Vagina (tissue), 2 donors: ENCODE results near the gene DSTYK.

Experiments
- CTCF ChIP-seq, 3 experiments: fragments of 450-650 bp in 2 of 3; fragments of 200-600 bp in 1 of 3; sonication (generic) in 1 of 3; IDR thresholded peaks; one replicate each; pipeline ENCODE4 v1.5.1; 2017 to 2019; ENCODE audit warnings: antibody characterized with exemption in 3 of 3, mild to moderate bottlenecking in 2 of 3, moderate library complexity in 2 of 3
- POLR2A ChIP-seq, 2 donors: fragments of 450-650 bp; IDR thresholded peaks; one replicate each; pipeline ENCODE4 v1.6.1; 2017; ENCODE audit warnings: antibody characterized with exemption in 2 of 2, mild to moderate bottlenecking in 2 of 2, moderate library complexity in 2 of 2

GRCh38 chr1:205208811-205209210 lies 2.7 kb downstream of the DSTYK start:
- TF ChIP-seq POLR2A (IDR thresholded peaks at IDR 0.05) (no peak), CTCF (IDR thresholded peaks at IDR 0.05) (no peak)
